ENCODE measurements around the gene NMRAL1.

DNA sequence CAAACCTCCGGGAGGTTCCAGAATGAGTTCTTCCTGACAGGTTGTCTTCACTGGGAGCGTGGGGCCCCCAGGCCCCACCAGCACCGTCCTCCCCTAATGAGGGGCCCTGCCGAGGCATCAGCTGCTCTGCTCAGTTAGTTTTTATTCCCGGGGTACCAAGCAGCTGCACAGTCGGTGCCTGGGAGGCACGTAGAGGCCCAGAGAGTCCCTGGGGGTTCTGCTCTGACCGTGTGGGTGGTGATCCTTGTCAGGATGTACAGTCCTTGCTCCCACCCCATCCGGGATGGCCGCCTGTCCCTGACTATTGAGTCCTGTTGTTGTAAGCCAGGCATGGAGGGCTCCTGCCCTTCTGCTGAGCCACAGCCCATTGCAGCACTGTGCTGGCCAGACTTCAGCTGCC lies 18.5 kb downstream of the NMRAL1 start:
- TF ChIP-seq, protein P1, sequence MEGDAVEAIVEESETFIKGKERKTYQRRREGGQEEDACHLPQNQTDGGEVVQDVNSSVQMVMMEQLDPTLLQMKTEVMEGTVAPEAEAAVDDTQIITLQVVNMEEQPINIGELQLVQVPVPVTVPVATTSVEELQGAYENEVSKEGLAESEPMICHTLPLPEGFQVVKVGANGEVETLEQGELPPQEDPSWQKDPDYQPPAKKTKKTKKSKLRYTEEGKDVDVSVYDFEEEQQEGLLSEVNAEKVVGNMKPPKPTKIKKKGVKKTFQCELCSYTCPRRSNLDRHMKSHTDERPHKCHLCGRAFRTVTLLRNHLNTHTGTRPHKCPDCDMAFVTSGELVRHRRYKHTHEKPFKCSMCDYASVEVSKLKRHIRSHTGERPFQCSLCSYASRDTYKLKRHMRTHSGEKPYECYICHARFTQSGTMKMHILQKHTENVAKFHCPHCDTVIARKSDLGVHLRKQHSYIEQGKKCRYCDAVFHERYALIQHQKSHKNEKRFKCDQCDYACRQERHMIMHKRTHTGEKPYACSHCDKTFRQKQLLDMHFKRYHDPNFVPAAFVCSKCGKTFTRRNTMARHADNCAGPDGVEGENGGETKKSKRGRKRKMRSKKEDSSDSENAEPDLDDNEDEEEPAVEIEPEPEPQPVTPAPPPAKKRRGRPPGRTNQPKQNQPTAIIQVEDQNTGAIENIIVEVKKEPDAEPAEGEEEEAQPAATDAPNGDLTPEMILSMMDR (IDR thresholded peaks at IDR 0.05) = no peak
- no peak for TF ChIP-seq EZH2 (IDR thresholded peaks at IDR 0.05)
- TF ChIP-seq EZH2phosphoT487 (IDR thresholded peaks at IDR 0.05) = no peak
